Activated naive CD4-positive, alpha-beta T cell (primary cell): ENCODE results near the gene PTPRN2.

Experiments used
- DNase-seq, 4 experiments: peaks; one replicate each; lab custom pipeline; 2025; lab: John Stamatoyannopoulos, UW

The PTPRN2 gene

GRCh38 chr7:157830331-157830730 lies 757.3 kb downstream of the PTPRN2 start:
- DNase-seq = no peak

- DNase-seq = no peak
Observed at GRCh38 chr7:157829491-157829890, 758.1 kb downstream of the PTPRN2 start.

GRCh38 chr7:157828881-157829280 lies 758.7 kb downstream of the PTPRN2 start:
- no peak for DNase-seq

GRCh38 chr7:157828190-157828589 lies 759.4 kb downstream of the PTPRN2 start:
- no peak for DNase-seq

- no peak for DNase-seq
Observed at GRCh38 chr7:157827863-157828160, 759.8 kb downstream of the PTPRN2 start.

- peak in 1 of 4 experiments; percentile 16 for DNase-seq
Observed at GRCh38 chr7:157827045-157827862, 760.4 kb downstream of the PTPRN2 start.

GRCh38 chr7:157826566-157826965 lies 761.1 kb downstream of the PTPRN2 start:
- DNase-seq = no peak

- DNase-seq = no peak
Observed at GRCh38 chr7:157825325-157825724, 762.3 kb downstream of the PTPRN2 start.

GRCh38 chr7:157824819-157825121 lies 762.9 kb downstream of the PTPRN2 start:
- no peak for DNase-seq

- no peak for DNase-seq
Observed at GRCh38 chr7:157824011-157824818, 763.4 kb downstream of the PTPRN2 start.

GRCh38 chr7:157822688-157823031 lies 765.0 kb downstream of the PTPRN2 start:
- no peak for DNase-seq

GRCh38 chr7:157821959-157822687 lies 765.5 kb downstream of the PTPRN2 start:
- no peak for DNase-seq

- DNase-seq = no peak
Observed at GRCh38 chr7:157820796-157821195, 766.8 kb downstream of the PTPRN2 start.

- no peak for DNase-seq
Observed at GRCh38 chr7:157819455-157819807, 768.2 kb downstream of the PTPRN2 start.

GRCh38 chr7:157818701-157819454 lies 768.7 kb downstream of the PTPRN2 start:
- no peak for DNase-seq

GRCh38 chr7:157817944-157818700 lies 769.5 kb downstream of the PTPRN2 start:
- no peak for DNase-seq

GRCh38 chr7:157817433-157817832 lies 770.2 kb downstream of the PTPRN2 start:
- no peak for DNase-seq

- DNase-seq = no peak
Observed at GRCh38 chr7:157816526-157817250, 770.9 kb downstream of the PTPRN2 start.

GRCh38 chr7:157816086-157816485 lies 771.5 kb downstream of the PTPRN2 start:
- no peak for DNase-seq

GRCh38 chr7:157815706-157816022 lies 772.0 kb downstream of the PTPRN2 start:
- no peak for DNase-seq
